Astrocyte of the spinal cord (primary cell): ENCODE measurements around the gene CTNNAL1.
A peak's percentile ranks its signal among the peaks of the same experiment; 100 is the strongest.
"Not testable (repeated sequence)": the region's sequence is repeated elsewhere in the genome, so short reads cannot be mapped to it uniquely, and the experiment has no call there.

Experiments
- DNase-seq: peaks from one replicate; pipeline ENCODE4 v3.0.0; 2011; ENCODE audit warnings: low read depth, low spot score
- H3K4me3 ChIP-seq: 2 replicates; pipeline ENCODE4 v1.5.1; 2011; ENCODE audit warnings: low read depth, mild to moderate bottlenecking, low read length, moderate library complexity
- CTCF ChIP-seq: IDR thresholded peaks from 2 replicates; pipeline ENCODE4 v1.5.1; 2012; ENCODE audit warnings: low read depth, mild to moderate bottlenecking, low read length, inconsistent platforms
- in situ Hi-C: cut with HindIII; loops from 2 replicates; pipeline ENCODE4 v1.10.0; 2017; ENCODE audit warnings: low sequenced_read_pairs

Gene CTNNAL1

GRCh38 chr9:108980893-108981292 is 32.4 kb downstream of the CTNNAL1 start:
- no peak for TF ChIP-seq CTCF
- in situ Hi-C loops = no loop called here
- H3K4me3 ChIP-seq = no peak overlapping the region
- DNase-seq = no peak

- TF ChIP-seq CTCF = no peak
- in situ Hi-C loops = no loop called here
- no peak overlapping the region for H3K4me3 ChIP-seq
- DNase-seq = no peak
Observed at GRCh38 chr9:108978205-108978604, 35.1 kb downstream of the CTNNAL1 start.

- H3K4me3 ChIP-seq = no peak overlapping the region
- no peak for DNase-seq
- in situ Hi-C loops = no loop called here
- no peak for TF ChIP-seq CTCF
Observed at GRCh38 chr9:108973895-108974294, 39.4 kb downstream of the CTNNAL1 start.

GRCh38 chr9:108972626-108973209 is 40.6 kb downstream of the CTNNAL1 start:
- TF ChIP-seq CTCF = no peak
- DNase-seq = peak; percentile 52
- no peak overlapping the region for H3K4me3 ChIP-seq
- in situ Hi-C loops = no loop called here

- in situ Hi-C loops = no loop called here
- DNase-seq = no peak
- TF ChIP-seq CTCF = no peak
- H3K4me3 ChIP-seq = no peak overlapping the region
Observed at GRCh38 chr9:108972186-108972585, 41.1 kb downstream of the CTNNAL1 start.

- DNase-seq, in situ Hi-C loops: not testable (repeated sequence)
Observed at GRCh38 chr9:108971392-108971791, 41.9 kb downstream of the CTNNAL1 start.

GRCh38 chr9:108967916-108968315 is 45.4 kb downstream of the CTNNAL1 start:
- TF ChIP-seq CTCF = no peak
- no peak overlapping the region for H3K4me3 ChIP-seq
- in situ Hi-C loops = no loop called here
- no peak for DNase-seq

More at GRCh38 chr9:108971392-108971791, 41.9 kb downstream of the CTNNAL1 start:
- not testable (repeated sequence) for H3K4me3 ChIP-seq
